Measurements from ENCODE around the gene SLC1A4. TPM values are rescaled to one million over a fixed set of nuclear protein-coding genes. Genes with fewer than 3 reads are reported as not detected.
A peak's percentile ranks its signal among the peaks of the same experiment; 100 is the strongest.

SLC1A4 gene
- polyA plus RNA-seq, 1 donor, result 6.1 TPM

DNA sequence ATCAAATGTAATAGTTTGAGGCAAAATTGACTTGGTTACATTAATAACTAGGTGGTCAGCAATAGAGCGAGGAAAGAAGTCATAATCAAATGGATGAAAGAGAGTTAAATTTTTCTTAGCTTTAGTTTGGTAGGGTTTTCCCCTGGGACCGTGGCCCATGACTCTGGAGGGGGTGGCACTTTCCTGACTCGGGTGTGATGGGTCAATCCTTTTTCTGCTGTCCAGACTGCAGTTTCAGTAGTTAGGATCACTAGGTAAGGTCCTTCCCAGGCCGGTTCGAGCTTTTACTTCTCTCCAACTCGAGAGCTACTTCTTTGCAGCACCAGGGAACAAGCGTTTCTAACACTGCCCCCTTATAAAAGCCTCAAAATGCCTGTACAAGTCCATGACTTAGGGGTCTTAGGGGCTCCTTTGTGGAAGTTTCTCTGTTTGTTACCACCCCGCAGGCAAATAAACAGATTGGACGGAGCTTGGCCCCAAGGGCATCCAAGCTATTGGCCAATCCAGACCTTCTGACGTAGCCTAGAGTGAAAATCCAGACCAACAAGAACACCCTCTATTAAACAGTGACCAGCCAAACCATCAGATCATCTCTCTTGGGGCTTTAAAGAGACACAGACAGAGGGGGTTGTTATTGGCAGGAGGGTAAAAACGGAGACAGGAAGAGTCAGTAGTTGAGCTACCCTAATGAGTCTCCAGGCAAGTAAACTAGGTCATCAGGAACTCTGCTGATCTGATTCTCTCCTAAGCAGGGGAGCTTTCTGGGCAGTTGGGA lies 57.6 kb downstream of the SLC1A4 start:
- no peak overlapping the region for H3K4me3 ChIP-seq (ENCODE audit: low read length)
- DNase-seq, result no peak
- H3K9me3 ChIP-seq (ENCODE audit: control insufficient read depth, low read depth, low read length), result peaks cover 2% of the 10 kb centered on the region
- H3K4me1 ChIP-seq (ENCODE audit: control insufficient read depth, insufficient read depth, low read length), result no peaks in the 10 kb centered on the region
- WGBS (ENCODE audit: insufficient coverage, low lambda C conversion rate), result no CpG with 5 or more reads among the region's 11 CpGs
- no peak overlapping the region for H3K27ac ChIP-seq (ENCODE audit: low read length)
- no peaks in the 10 kb centered on the region for H3K36me3 ChIP-seq (ENCODE audit: control insufficient read depth, insufficient read depth, low read length)
- no peaks in the 10 kb centered on the region for H3K27me3 ChIP-seq (ENCODE audit: control insufficient read depth, insufficient read depth, low read length)

DNA sequence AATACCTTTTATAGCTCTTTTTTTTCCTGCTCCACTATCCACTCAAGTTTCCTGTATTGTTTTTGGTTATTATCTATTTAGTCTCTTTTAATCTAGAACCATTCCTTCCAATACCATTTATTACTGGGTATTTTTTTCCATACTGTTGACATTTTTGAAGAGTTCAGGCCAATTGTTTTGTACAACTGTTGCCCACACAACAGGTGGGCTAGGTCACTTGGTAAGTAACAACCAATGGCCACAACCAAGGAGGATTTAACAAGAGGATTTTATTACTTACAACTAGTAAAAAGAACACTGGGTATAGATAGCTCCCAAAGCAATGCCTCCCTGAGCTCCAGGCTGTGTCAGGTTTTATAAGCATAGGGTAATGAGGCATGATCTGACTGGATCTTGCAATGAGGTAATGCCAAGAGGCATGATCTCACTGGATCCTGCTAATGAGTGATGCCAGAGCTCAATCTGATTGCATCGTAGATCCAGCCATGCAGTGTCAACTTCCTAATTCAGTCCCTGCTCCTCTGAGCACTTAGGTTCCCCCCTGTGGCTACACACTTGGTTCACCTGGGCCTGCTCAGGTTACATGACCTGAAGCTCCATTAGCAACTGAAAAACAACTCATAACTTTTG lies 59.9 kb downstream of the SLC1A4 start:
- no peaks in the 10 kb centered on the region for H3K4me1 ChIP-seq (ENCODE audit: control insufficient read depth, insufficient read depth, low read length)
- no CpG with 5 or more reads among the region's 1 CpG for WGBS (ENCODE audit: insufficient coverage, low lambda C conversion rate)

DNA sequence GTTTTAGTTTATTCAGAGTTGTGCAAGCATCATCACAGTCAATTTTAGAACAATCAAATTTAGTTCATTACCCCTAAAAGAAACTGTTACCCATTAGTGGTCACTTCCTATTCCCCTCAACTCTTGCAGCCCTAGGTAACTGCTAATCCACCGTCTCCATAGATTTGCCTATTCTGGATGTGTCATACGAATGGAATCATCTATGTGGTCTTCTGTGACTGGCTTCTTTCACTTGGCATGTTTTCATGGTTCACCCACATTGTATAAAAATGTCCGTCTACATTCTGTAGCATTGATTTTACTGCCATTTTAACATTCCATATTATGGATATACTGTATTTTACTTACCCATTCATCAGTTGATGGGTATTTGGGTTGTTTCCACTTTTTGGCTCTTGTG lies 61.7 kb downstream of the SLC1A4 start:
- Histone ChIP-seq H3K9me3 (ENCODE audit: control insufficient read depth, low read depth, low read length) (no peaks in the 10 kb centered on the region), H3K4me1 (ENCODE audit: control insufficient read depth, insufficient read depth, low read length) (peaks cover 6% of the 10 kb centered on the region), H3K4me3 (ENCODE audit: low read length) (no peak overlapping the region), H3K27me3 (ENCODE audit: control insufficient read depth, insufficient read depth, low read length) (no peaks in the 10 kb centered on the region), H3K27ac (ENCODE audit: low read length) (no peak overlapping the region), H3K36me3 (ENCODE audit: control insufficient read depth, insufficient read depth, low read length) (no peaks in the 10 kb centered on the region)
- WGBS (ENCODE audit: insufficient coverage, low lambda C conversion rate), result no CpG with 5 or more reads among the region's 3 CpGs
- no peak for DNase-seq

More for the DNA sequence above, 59.9 kb downstream of the SLC1A4 start:
- H3K27ac ChIP-seq (ENCODE audit: low read length), result no peak overlapping the region
- H3K36me3 ChIP-seq (ENCODE audit: control insufficient read depth, insufficient read depth, low read length), result no peaks in the 10 kb centered on the region
- H3K9me3 ChIP-seq (ENCODE audit: control insufficient read depth, low read depth, low read length), result no peaks in the 10 kb centered on the region
- DNase-seq, result no peak
- no peaks in the 10 kb centered on the region for H3K27me3 ChIP-seq (ENCODE audit: control insufficient read depth, insufficient read depth, low read length)
- no peak overlapping the region for H3K4me3 ChIP-seq (ENCODE audit: low read length)

DNA sequence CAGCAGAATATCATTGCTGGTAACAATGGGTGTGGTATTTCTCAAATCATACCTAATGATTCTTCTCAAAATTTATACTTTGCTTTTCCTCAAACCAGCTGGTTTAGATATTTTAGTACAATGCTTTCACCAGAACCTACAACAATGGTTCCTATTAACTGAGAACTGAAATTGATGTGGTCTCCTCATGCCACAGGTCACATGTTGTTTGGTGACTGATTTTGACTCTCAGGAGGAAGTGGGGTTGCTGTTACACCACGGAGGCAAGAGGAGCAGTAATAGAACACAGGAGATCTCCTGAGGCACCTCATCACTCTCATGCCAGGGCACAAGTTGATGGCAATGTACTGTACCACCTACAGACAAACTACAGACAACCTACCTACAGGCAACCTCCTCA lies 64.0 kb downstream of the SLC1A4 start:
- no peaks in the 10 kb centered on the region for H3K9me3 ChIP-seq (ENCODE audit: control insufficient read depth, low read depth, low read length)
- WGBS (ENCODE audit: insufficient coverage, low lambda C conversion rate), result no CpG with 5 or more reads among the region's 1 CpG
- H3K4me1 ChIP-seq (ENCODE audit: control insufficient read depth, insufficient read depth, low read length), result peaks cover 10% of the 10 kb centered on the region
- H3K27me3 ChIP-seq (ENCODE audit: control insufficient read depth, insufficient read depth, low read length), result no peaks in the 10 kb centered on the region
- H3K36me3 ChIP-seq (ENCODE audit: control insufficient read depth, insufficient read depth, low read length), result no peaks in the 10 kb centered on the region
- DNase-seq, result no peak
- H3K27ac ChIP-seq (ENCODE audit: low read length), result no peak overlapping the region
- H3K4me3 ChIP-seq (ENCODE audit: low read length), result no peak overlapping the region

DNA sequence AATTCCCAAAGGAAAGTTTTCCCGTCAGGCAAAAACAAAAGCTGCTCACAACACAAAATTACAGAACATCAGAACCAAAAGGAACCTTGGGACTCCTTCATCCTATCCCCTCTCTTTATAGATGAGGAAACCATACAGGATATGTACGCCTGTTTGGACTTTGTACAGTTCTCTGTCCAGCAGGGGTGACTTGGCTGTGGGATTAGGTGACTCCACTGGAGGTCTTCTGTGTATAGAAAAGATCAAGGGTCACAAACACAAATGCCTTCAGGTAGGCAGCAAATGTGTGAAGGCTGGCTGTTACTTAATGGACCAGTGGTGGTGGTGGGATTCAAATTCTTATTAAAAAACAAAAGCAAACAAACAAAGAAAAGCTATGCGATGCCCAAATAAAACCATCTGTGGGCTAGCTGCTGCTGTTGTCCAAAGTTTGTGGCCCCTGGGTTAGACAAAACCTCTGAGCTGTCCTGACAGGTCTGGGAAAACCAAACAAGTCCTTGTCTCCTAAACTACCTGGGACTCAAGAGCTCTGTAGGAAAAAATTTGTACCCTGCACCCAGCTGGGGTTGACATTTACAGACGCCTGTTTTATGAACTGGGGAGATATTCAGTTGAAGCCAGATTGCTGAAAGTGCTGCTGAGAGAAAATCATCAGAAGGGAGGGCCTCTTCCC lies 65.7 kb downstream of the SLC1A4 start:
- Histone ChIP-seq H3K36me3 (ENCODE audit: control insufficient read depth, insufficient read depth, low read length) (no peaks in the 10 kb centered on the region), H3K4me3 (ENCODE audit: low read length) (no peak overlapping the region), H3K9me3 (ENCODE audit: control insufficient read depth, low read depth, low read length) (no peaks in the 10 kb centered on the region), H3K27ac (ENCODE audit: low read length) (no peak overlapping the region), H3K4me1 (ENCODE audit: control insufficient read depth, insufficient read depth, low read length) (peaks cover 10% of the 10 kb centered on the region), H3K27me3 (ENCODE audit: control insufficient read depth, insufficient read depth, low read length) (no peaks in the 10 kb centered on the region)
- 20% methylated on average over 1 of the region's 4 CpGs for WGBS (ENCODE audit: insufficient coverage, low lambda C conversion rate)
- DNase-seq, result no peak

DNA sequence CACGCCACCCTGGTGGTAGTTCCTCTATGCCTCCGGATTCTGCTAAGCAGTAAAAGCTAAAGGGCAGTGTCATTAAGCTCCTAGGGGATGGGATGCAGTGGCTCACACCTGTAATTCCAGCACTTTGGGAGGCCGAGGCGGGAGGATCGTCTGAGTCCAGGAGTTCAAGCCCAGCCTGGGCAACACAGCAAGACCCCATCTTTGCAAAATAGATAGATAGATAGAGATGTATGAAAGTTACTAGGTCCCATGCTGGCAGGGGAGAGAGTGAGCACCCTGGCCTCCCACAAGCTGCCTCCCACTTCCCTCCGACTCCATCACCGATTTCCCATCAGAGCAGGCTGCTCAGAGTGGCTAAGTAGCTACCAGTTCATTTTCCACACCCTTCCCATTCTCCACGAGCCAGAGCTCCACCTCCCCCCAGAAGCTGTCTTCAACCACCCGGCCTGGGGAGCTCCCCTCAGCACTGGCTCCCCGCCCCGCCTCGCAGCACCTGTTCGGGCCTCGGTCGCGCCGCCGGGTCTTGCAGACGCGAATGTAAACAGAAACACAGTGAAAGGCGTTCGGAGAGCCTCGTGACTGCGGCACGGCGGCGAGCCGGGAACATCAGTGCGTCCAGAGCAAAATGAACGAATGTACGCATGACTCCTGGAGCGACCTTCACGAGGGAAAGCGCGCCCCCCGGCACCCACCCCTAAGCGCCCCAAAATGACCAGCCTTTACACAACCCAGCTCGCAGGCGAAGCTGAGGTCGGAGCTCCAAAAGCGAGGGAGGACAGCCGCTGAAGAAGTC lies 66.4 kb downstream of the SLC1A4 start:
- no CpG with 5 or more reads among the region's 42 CpGs for WGBS (ENCODE audit: insufficient coverage, low lambda C conversion rate)
- Histone ChIP-seq H3K4me3 (ENCODE audit: low read length) (peak overlapping the region; percentile 80), H3K36me3 (ENCODE audit: control insufficient read depth, insufficient read depth, low read length) (no peaks in the 10 kb centered on the region), H3K27ac (ENCODE audit: low read length) (peak overlapping the region; percentile 65), H3K9me3 (ENCODE audit: control insufficient read depth, low read depth, low read length) (no peaks in the 10 kb centered on the region), H3K4me1 (ENCODE audit: control insufficient read depth, insufficient read depth, low read length) (peaks cover 10% of the 10 kb centered on the region), H3K27me3 (ENCODE audit: control insufficient read depth, insufficient read depth, low read length) (no peaks in the 10 kb centered on the region)
- DNase-seq, result no peak

- peak within 1 kb of the TSS; percentile 65 for H3K27ac ChIP-seq (ENCODE audit: low read length)
- DNase-seq, result peak; percentile 96 to 98
- no peaks in the 10 kb centered on the region for H3K9me3 ChIP-seq (ENCODE audit: control insufficient read depth, low read depth, low read length)
- peaks cover 10% of the 10 kb centered on the region for H3K4me1 ChIP-seq (ENCODE audit: control insufficient read depth, insufficient read depth, low read length)
- WGBS (ENCODE audit: insufficient coverage, low lambda C conversion rate), result no CpG with 5 or more reads among the region's 99 CpGs
- H3K36me3 ChIP-seq (ENCODE audit: control insufficient read depth, insufficient read depth, low read length), result no peaks in the 10 kb centered on the region
- H3K27me3 ChIP-seq (ENCODE audit: control insufficient read depth, insufficient read depth, low read length), result no peaks in the 10 kb centered on the region
- H3K4me3 ChIP-seq (ENCODE audit: low read length), result peak within 1 kb of the TSS; percentile 80
These were observed 67.2 kb downstream of the SLC1A4 start, which contains the start of gene CEP68 for GRCh38 chr2:65056215-65057053. Gene CEP68, plus strand, starts transcription at chr2:65056416. Its CDS starts 13,029 bp downstream, at chr2:65069445.

GRCh38 chr2:65057054-65057375 lies 67.8 kb downstream of the SLC1A4 start:
- Histone ChIP-seq H3K4me3 (ENCODE audit: low read length) (peak overlapping the region; percentile 80), H3K4me1 (ENCODE audit: control insufficient read depth, insufficient read depth, low read length) (peaks cover 10% of the 10 kb centered on the region), H3K27ac (ENCODE audit: low read length) (peak overlapping the region; percentile 44), H3K9me3 (ENCODE audit: control insufficient read depth, low read depth, low read length) (no peaks in the 10 kb centered on the region), H3K27me3 (ENCODE audit: control insufficient read depth, insufficient read depth, low read length) (no peaks in the 10 kb centered on the region), H3K36me3 (ENCODE audit: control insufficient read depth, insufficient read depth, low read length) (no peaks in the 10 kb centered on the region)
- WGBS (ENCODE audit: insufficient coverage, low lambda C conversion rate), result no CpG with 5 or more reads among the region's 5 CpGs
- no peak for DNase-seq

GRCh38 chr2:65057391-65058052 lies 68.3 kb downstream of the SLC1A4 start:
- 100% methylated on average over 1 of the region's 6 CpGs for WGBS (ENCODE audit: insufficient coverage, low lambda C conversion rate)
- H3K4me1 ChIP-seq (ENCODE audit: control insufficient read depth, insufficient read depth, low read length), result peaks cover 10% of the 10 kb centered on the region
- no peak overlapping the region for H3K27ac ChIP-seq (ENCODE audit: low read length)
- H3K36me3 ChIP-seq (ENCODE audit: control insufficient read depth, insufficient read depth, low read length), result no peaks in the 10 kb centered on the region
- no peaks in the 10 kb centered on the region for H3K9me3 ChIP-seq (ENCODE audit: control insufficient read depth, low read depth, low read length)
- peak overlapping the region; percentile 80 for H3K4me3 ChIP-seq (ENCODE audit: low read length)
- no peak for DNase-seq
- no peaks in the 10 kb centered on the region for H3K27me3 ChIP-seq (ENCODE audit: control insufficient read depth, insufficient read depth, low read length)
